ENCODE measurements around the gene PRELID3B.

PRELID3B gene

GRCh38 chr20:59071216-59071615 is 28.6 kb upstream of the PRELID3B start:
- Histone ChIP-seq H2AK5ac (ENCODE audit: low read length, severe bottlenecking) (no peak overlapping the region), H3K4me1 (ENCODE audit: control insufficient read depth, insufficient read depth, low read depth, low read length) (no peaks in the 10 kb centered on the region), H3K9me3 (ENCODE audit: control insufficient read depth, low read length) (no peaks in the 10 kb centered on the region), H2BK15ac (ENCODE audit: low read depth, poor library complexity, severe bottlenecking) (no peak overlapping the region), H3K27ac (ENCODE audit: low read length, poor library complexity, severe bottlenecking) (no peak overlapping the region), H2BK12ac (ENCODE audit: low read length in 2 of 2) (no peak overlapping the region), H3K4me3 (ENCODE audit: insufficient read depth in 1 of 2, low read depth in 1 of 2, low read length in 2 of 2) (no peak overlapping the region), H3K14ac (ENCODE audit: low read length in 2 of 2) (no peak overlapping the region), H3K27me3 (ENCODE audit: control insufficient read depth in 1 of 2, insufficient read depth in 1 of 2, low read length in 2 of 2) (peaks cover 29 to 56% of the 10 kb centered on the region in 2 experiments), H4K91ac (ENCODE audit: low read length) (no peak overlapping the region), H4K8ac (ENCODE audit: low read length) (no peak overlapping the region), H3K18ac (ENCODE audit: low read depth in 1 of 2, low read length in 2 of 2) (no peak overlapping the region), H3K79me1 (replicated peaks; ENCODE audit: low read length, poor library complexity, severe bottlenecking) (no peaks in the 10 kb centered on the region), H3K36me3 (ENCODE audit: control insufficient read depth in 1 of 2, insufficient read depth in 2 of 2, low read depth in 1 of 2, low read length in 2 of 2) (no peaks in the 10 kb centered on the region), H3K4me2 (ENCODE audit: low read length, poor library complexity, severe bottlenecking) (no peak overlapping the region), H2BK5ac (ENCODE audit: low read depth, low read length, poor library complexity, severe bottlenecking) (no peak overlapping the region), H3K4ac (ENCODE audit: low read depth in 1 of 2, low read length in 2 of 2) (no peak overlapping the region), H3K9ac (ENCODE audit: low read length) (no peak overlapping the region), H2BK120ac (ENCODE audit: low read depth, low read length) (no peak overlapping the region), H3K23ac (ENCODE audit: low read length in 2 of 2) (no peak overlapping the region), H2AFZ (ENCODE audit: low read depth, low read length) (no peak overlapping the region)
- no CpG with 5 or more reads among the region's 1 CpG for WGBS
- no peak for DNase-seq

GRCh38 chr20:59069026-59069425 is 26.4 kb upstream of the PRELID3B start:
- no peak overlapping the region for H2BK5ac ChIP-seq (ENCODE audit: low read depth, low read length, poor library complexity, severe bottlenecking)
- no peaks in the 10 kb centered on the region for H3K9me3 ChIP-seq (ENCODE audit: control insufficient read depth, low read length)
- H3K9ac ChIP-seq (ENCODE audit: low read length): no peak overlapping the region
- H2AK5ac ChIP-seq (ENCODE audit: low read length, severe bottlenecking): no peak overlapping the region
- no peak overlapping the region for H2BK120ac ChIP-seq (ENCODE audit: low read depth, low read length)
- H2AFZ ChIP-seq (ENCODE audit: low read depth, low read length): no peak overlapping the region
- 100% methylated on average over 1 of the region's 2 CpGs for WGBS
- H3K4me1 ChIP-seq (ENCODE audit: control insufficient read depth, insufficient read depth, low read depth, low read length): no peaks in the 10 kb centered on the region
- DNase-seq: no peak
- no peaks in the 10 kb centered on the region for H3K79me1 ChIP-seq (replicated peaks; ENCODE audit: low read length, poor library complexity, severe bottlenecking)
- H4K91ac ChIP-seq (ENCODE audit: low read length): no peak overlapping the region
- no peak overlapping the region for H3K23ac ChIP-seq (ENCODE audit: low read length in 2 of 2)
- H3K18ac ChIP-seq (ENCODE audit: low read depth in 1 of 2, low read length in 2 of 2): no peak overlapping the region
- H3K4ac ChIP-seq (ENCODE audit: low read depth in 1 of 2, low read length in 2 of 2): no peak overlapping the region
- H3K4me3 ChIP-seq (ENCODE audit: insufficient read depth in 1 of 2, low read depth in 1 of 2, low read length in 2 of 2): no peak overlapping the region
- H2BK15ac ChIP-seq (ENCODE audit: low read depth, poor library complexity, severe bottlenecking): no peak overlapping the region
- H3K27ac ChIP-seq (ENCODE audit: low read length, poor library complexity, severe bottlenecking): no peak overlapping the region
- H3K14ac ChIP-seq (ENCODE audit: low read length in 2 of 2): no peak overlapping the region
- no peaks in the 10 kb centered on the region for H3K36me3 ChIP-seq (ENCODE audit: control insufficient read depth in 1 of 2, insufficient read depth in 2 of 2, low read depth in 1 of 2, low read length in 2 of 2)
- no peak overlapping the region for H3K4me2 ChIP-seq (ENCODE audit: low read length, poor library complexity, severe bottlenecking)
- H3K27me3 ChIP-seq (ENCODE audit: control insufficient read depth in 1 of 2, insufficient read depth in 1 of 2, low read length in 2 of 2): peaks cover 23 to 36% of the 10 kb centered on the region in 2 experiments
- no peak overlapping the region for H4K8ac ChIP-seq (ENCODE audit: low read length)
- no peak overlapping the region for H2BK12ac ChIP-seq (ENCODE audit: low read length in 2 of 2)

GRCh38 chr20:59068534-59068933 is 25.9 kb upstream of the PRELID3B start:
- no peak overlapping the region for H3K27ac ChIP-seq (ENCODE audit: low read length, poor library complexity, severe bottlenecking)
- no peaks in the 10 kb centered on the region for H3K36me3 ChIP-seq (ENCODE audit: control insufficient read depth in 1 of 2, insufficient read depth in 2 of 2, low read depth in 1 of 2, low read length in 2 of 2)
- no peak overlapping the region for H2AFZ ChIP-seq (ENCODE audit: low read depth, low read length)
- no peak overlapping the region for H4K91ac ChIP-seq (ENCODE audit: low read length)
- no peak overlapping the region for H3K4me3 ChIP-seq (ENCODE audit: insufficient read depth in 1 of 2, low read depth in 1 of 2, low read length in 2 of 2)
- no peak for DNase-seq
- no peak overlapping the region for H3K23ac ChIP-seq (ENCODE audit: low read length in 2 of 2)
- WGBS: 66% methylated on average over 4 of the region's 4 CpGs
- H3K79me1 ChIP-seq (replicated peaks; ENCODE audit: low read length, poor library complexity, severe bottlenecking): no peaks in the 10 kb centered on the region
- no peak overlapping the region for H3K9ac ChIP-seq (ENCODE audit: low read length)
- H2BK120ac ChIP-seq (ENCODE audit: low read depth, low read length): no peak overlapping the region
- peaks cover 2% of the 10 kb centered on the region for H3K4me1 ChIP-seq (ENCODE audit: control insufficient read depth, insufficient read depth, low read depth, low read length)
- H2BK15ac ChIP-seq (ENCODE audit: low read depth, poor library complexity, severe bottlenecking): no peak overlapping the region
- no peak overlapping the region for H2BK12ac ChIP-seq (ENCODE audit: low read length in 2 of 2)
- H4K8ac ChIP-seq (ENCODE audit: low read length): no peak overlapping the region
- H2AK5ac ChIP-seq (ENCODE audit: low read length, severe bottlenecking): no peak overlapping the region
- no peak overlapping the region for H3K4me2 ChIP-seq (ENCODE audit: low read length, poor library complexity, severe bottlenecking)
- no peak overlapping the region for H2BK5ac ChIP-seq (ENCODE audit: low read depth, low read length, poor library complexity, severe bottlenecking)
- peaks cover 23 to 31% of the 10 kb centered on the region in 2 experiments for H3K27me3 ChIP-seq (ENCODE audit: control insufficient read depth in 1 of 2, insufficient read depth in 1 of 2, low read length in 2 of 2)
- H3K18ac ChIP-seq (ENCODE audit: low read depth in 1 of 2, low read length in 2 of 2): no peak overlapping the region
- no peak overlapping the region for H3K4ac ChIP-seq (ENCODE audit: low read depth in 1 of 2, low read length in 2 of 2)
- H3K14ac ChIP-seq (ENCODE audit: low read length in 2 of 2): no peak overlapping the region
- no peaks in the 10 kb centered on the region for H3K9me3 ChIP-seq (ENCODE audit: control insufficient read depth, low read length)

GRCh38 chr20:59064214-59064722 is 21.7 kb upstream of the PRELID3B start:
- Histone ChIP-seq H3K27me3 (ENCODE audit: control insufficient read depth in 1 of 2, insufficient read depth in 1 of 2, low read length in 2 of 2) (peaks cover 5 to 11% of the 10 kb centered on the region in 2 experiments), H4K91ac (ENCODE audit: low read length) (no peak overlapping the region), H4K8ac (ENCODE audit: low read length) (no peak overlapping the region), H2AFZ (ENCODE audit: low read depth, low read length) (no peak overlapping the region), H3K14ac (ENCODE audit: low read length in 2 of 2) (no peak overlapping the region), H3K36me3 (ENCODE audit: control insufficient read depth in 1 of 2, insufficient read depth in 2 of 2, low read depth in 1 of 2, low read length in 2 of 2) (no peaks in the 10 kb centered on the region), H2BK120ac (ENCODE audit: low read depth, low read length) (no peak overlapping the region), H2AK5ac (ENCODE audit: low read length, severe bottlenecking) (no peak overlapping the region), H3K18ac (ENCODE audit: low read depth in 1 of 2, low read length in 2 of 2) (no peak overlapping the region), H3K9me3 (ENCODE audit: control insufficient read depth, low read length) (no peaks in the 10 kb centered on the region), H2BK15ac (ENCODE audit: low read depth, poor library complexity, severe bottlenecking) (no peak overlapping the region), H3K27ac (ENCODE audit: low read length, poor library complexity, severe bottlenecking) (no peak overlapping the region), H3K79me1 (replicated peaks; ENCODE audit: low read length, poor library complexity, severe bottlenecking) (no peaks in the 10 kb centered on the region), H3K9ac (ENCODE audit: low read length) (peak overlapping the region; percentile 49), H2BK12ac (ENCODE audit: low read length in 2 of 2) (no peak overlapping the region), H2BK5ac (ENCODE audit: low read depth, low read length, poor library complexity, severe bottlenecking) (no peak overlapping the region), H3K4me2 (ENCODE audit: low read length, poor library complexity, severe bottlenecking) (no peak overlapping the region), H3K4me1 (ENCODE audit: control insufficient read depth, insufficient read depth, low read depth, low read length) (peaks cover 2% of the 10 kb centered on the region), H3K4ac (ENCODE audit: low read depth in 1 of 2, low read length in 2 of 2) (no peak overlapping the region), H3K4me3 (ENCODE audit: insufficient read depth in 1 of 2, low read depth in 1 of 2, low read length in 2 of 2) (peak overlapping the region in 1 of 2 experiments; percentile 62), H3K23ac (ENCODE audit: low read length in 2 of 2) (no peak overlapping the region)
- DNase-seq: no peak
- WGBS: 78% methylated on average over 3 of the region's 4 CpGs
